ENCODE results near the gene TRMT2A. TPM values are rescaled to one million over a fixed set of nuclear protein-coding genes. Genes with fewer than 3 reads are reported as not detected.

The TRMT2A gene
- total RNA-seq, 1 donor from 2014 or later: 37.9 TPM

DNA sequence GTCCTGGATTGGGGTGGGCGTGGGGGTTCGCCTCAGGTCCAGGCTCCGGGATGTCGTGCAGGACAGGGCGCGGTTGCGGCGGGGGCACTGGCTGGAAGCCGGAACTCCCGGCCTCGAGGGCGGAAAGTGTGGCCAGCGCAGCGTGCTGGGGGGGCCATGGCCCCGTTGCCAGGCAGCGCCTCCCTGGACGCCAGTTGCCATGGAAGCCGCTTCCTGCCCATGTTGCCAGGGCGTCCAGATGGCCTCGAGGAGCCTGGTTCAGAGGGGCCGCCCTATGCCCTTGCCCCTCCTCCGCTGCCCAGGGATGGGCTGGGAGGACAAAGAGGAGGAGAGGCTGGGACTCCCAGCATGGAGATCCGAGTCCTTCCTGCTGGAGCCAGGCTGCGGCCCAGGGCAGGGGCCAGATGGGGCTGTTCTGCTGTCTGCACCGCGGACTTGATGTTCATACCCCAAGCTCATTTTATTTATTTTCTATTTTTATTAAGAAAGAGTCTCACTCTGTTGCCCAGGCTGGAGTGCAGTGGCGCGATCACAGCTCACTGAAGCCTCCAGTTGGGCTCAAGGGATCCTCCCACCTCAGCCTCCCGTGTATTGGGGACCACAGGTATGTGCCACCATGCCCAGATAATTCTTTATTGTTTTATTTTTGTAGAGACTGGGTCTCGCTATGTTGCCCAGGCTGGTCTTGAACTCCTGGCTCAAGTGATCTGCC is 38.5 kb upstream of the TRMT2A start:
- FAIRE-seq (no peak), DNase-seq (ENCODE audit: low read depth) (no peak)
- no peak overlapping the region for H3K4me3 ChIP-seq (ENCODE audit: low read depth, low read length)

DNA sequence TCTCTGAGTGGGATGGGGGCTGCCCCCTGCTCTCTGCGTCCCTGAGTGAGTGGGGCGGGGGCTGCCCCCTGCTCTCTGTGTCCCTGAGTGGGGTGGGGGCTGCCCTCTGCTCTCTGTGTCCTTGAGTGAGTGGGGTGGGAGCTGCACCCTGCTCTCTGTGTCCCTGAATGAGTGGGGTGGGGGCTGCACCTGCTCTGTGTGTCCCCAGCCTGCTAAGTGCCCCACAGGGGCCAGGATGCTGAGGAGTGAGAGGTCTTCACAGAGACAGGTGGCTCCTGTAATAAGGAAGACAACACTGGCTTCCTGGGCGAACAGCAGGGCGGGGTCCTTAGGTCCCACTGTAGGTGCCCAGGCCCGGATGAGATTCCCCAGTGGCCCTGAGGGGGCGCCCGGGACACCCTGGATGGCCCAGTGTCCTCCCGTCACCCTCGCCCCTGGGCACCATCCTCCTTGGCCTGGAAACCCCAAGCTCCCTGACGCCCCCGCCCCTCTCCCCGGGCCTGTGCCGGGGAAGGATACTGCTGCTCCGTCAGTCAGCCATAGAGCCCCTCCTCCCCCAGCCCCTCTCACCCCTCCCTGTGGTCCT is 37.7 kb upstream of the TRMT2A start:
- Histone ChIP-seq H3K27me3 (ENCODE audit: control insufficient read depth, insufficient read depth, low read length) (no peaks in the 10 kb centered on the region), H3K36me3 (ENCODE audit: control insufficient read depth, insufficient read depth, low read length) (no peaks in the 10 kb centered on the region), H3K4me3 (ENCODE audit: low read depth, low read length) (no peak overlapping the region)
- FAIRE-seq (no peak), DNase-seq (ENCODE audit: low read depth) (no peak)
- TF ChIP-seq, protein P1, sequence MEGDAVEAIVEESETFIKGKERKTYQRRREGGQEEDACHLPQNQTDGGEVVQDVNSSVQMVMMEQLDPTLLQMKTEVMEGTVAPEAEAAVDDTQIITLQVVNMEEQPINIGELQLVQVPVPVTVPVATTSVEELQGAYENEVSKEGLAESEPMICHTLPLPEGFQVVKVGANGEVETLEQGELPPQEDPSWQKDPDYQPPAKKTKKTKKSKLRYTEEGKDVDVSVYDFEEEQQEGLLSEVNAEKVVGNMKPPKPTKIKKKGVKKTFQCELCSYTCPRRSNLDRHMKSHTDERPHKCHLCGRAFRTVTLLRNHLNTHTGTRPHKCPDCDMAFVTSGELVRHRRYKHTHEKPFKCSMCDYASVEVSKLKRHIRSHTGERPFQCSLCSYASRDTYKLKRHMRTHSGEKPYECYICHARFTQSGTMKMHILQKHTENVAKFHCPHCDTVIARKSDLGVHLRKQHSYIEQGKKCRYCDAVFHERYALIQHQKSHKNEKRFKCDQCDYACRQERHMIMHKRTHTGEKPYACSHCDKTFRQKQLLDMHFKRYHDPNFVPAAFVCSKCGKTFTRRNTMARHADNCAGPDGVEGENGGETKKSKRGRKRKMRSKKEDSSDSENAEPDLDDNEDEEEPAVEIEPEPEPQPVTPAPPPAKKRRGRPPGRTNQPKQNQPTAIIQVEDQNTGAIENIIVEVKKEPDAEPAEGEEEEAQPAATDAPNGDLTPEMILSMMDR (IDR thresholded peaks at IDR 0.05; ENCODE audit: insufficient read depth, low read length, severe bottlenecking): no peak

More for the DNA sequence above, 38.5 kb upstream of the TRMT2A start:
- Histone ChIP-seq H3K36me3 (ENCODE audit: control insufficient read depth, insufficient read depth, low read length) (no peaks in the 10 kb centered on the region), H3K27me3 (ENCODE audit: control insufficient read depth, insufficient read depth, low read length) (no peaks in the 10 kb centered on the region)
- TF ChIP-seq, protein P1 (IDR thresholded peaks at IDR 0.05; ENCODE audit: insufficient read depth, low read length, severe bottlenecking): no peak

DNA sequence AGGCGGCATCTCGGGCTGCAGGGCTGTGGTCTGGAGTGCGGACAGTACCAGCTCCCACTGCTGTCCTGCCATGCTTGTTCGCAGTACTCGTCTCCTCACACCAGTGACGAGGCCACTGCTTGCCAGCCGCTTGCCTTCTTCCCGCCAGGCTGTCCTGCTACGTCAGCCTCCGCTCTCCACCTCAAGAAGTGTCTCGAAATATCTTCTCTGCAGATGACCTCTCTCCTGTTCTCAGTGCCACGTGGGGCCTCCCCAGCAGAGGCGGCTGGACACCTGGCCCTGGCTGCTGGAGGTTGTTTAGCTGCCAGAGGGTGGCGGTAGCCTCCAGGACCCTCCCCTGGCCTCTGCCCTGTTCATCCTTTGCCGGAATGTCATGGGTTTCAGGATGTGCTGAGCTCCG is 36.9 kb upstream of the TRMT2A start:
- no peak overlapping the region for H3K4me3 ChIP-seq (ENCODE audit: low read depth, low read length)
- TF ChIP-seq, protein P1 (IDR thresholded peaks at IDR 0.05; ENCODE audit: insufficient read depth, low read length, severe bottlenecking): peak; percentile 0
- no peaks in the 10 kb centered on the region for H3K27me3 ChIP-seq (ENCODE audit: control insufficient read depth, insufficient read depth, low read length)
- no peaks in the 10 kb centered on the region for H3K36me3 ChIP-seq (ENCODE audit: control insufficient read depth, insufficient read depth, low read length)
- no peak for DNase-seq (ENCODE audit: low read depth)
- FAIRE-seq: peak; percentile 43

DNA sequence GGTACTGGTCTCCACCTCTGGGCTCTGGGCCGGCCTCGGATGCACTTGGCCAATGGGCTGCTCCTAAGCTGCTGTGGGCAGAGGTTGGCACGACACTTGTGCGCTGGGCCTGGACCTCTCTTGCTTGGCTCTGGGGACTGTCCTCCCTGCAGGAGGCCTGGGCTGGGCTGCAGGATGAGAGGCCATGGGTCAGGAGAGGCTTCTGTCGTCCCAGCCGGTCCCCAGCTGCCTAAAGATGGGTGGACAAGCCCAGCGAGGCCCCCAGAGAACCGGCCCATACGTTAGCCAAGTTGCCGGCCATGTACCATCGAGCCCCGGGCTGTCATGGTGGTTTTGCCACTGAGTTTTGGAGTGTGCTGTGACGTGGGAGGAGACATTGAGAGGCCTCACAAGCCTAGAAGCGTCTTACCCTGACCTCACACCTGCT is 35.5 kb upstream of the TRMT2A start:
- no peak for DNase-seq (ENCODE audit: low read depth)
- TF ChIP-seq, protein P1 (IDR thresholded peaks at IDR 0.05; ENCODE audit: insufficient read depth, low read length, severe bottlenecking): no peak
- no peaks in the 10 kb centered on the region for H3K27me3 ChIP-seq (ENCODE audit: control insufficient read depth, insufficient read depth, low read length)
- no peaks in the 10 kb centered on the region for H3K36me3 ChIP-seq (ENCODE audit: control insufficient read depth, insufficient read depth, low read length)
- H3K4me3 ChIP-seq (ENCODE audit: low read depth, low read length): no peak overlapping the region
- FAIRE-seq: no peak

DNA sequence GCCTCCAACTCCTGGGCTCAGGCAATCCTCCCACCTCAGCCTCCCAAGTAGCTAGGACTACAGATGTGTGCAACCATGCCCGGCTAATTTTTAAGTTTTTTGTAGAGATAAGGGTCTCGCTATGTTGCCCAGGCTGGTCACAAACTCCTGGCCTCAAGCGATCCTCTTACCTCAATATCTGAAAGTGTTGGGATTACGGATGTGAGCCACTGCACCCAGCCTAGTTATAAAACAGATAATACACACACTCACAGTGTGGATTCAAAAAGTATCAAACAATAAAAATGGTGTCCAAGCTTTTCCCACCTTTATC is 34.2 kb upstream of the TRMT2A start:
- Histone ChIP-seq H3K27me3 (ENCODE audit: control insufficient read depth, insufficient read depth, low read length) (no peaks in the 10 kb centered on the region), H3K36me3 (ENCODE audit: control insufficient read depth, insufficient read depth, low read length) (no peaks in the 10 kb centered on the region), H3K4me3 (ENCODE audit: low read depth, low read length) (no peak overlapping the region)
- TF ChIP-seq, protein P1 (IDR thresholded peaks at IDR 0.05; ENCODE audit: insufficient read depth, low read length, severe bottlenecking): no peak
- DNase-seq (ENCODE audit: low read depth) (no peak), FAIRE-seq (no peak)
